Right lobe of liver (tissue), 6 donors: ENCODE results near the gene CYP8B1. TPM values are rescaled to one million over a fixed set of nuclear protein-coding genes. Genes with fewer than 3 reads are reported as not detected.

ENCODE experiments used
- ATAC-seq, 4 donors: fragments of 200-7000 bp; cut with Tn5 transposase; one replicate each; pipeline ENCODE4 v1.9.1; 2020; ENCODE audit warnings: mild to moderate bottlenecking in 4 of 4, moderate library complexity in 4 of 4
- DNase-seq, 3 donors: peaks; one replicate each; pipeline ENCODE4 v3.0.0-alpha.2; 2020
- H3K27ac ChIP-seq, 3 donors: fragments of 200-600 bp; one replicate each; pipeline ENCODE4 v1.8.0; 2022
- H3K27me3 ChIP-seq, 2 donors: fragments of 200-600 bp; one replicate each; pipeline ENCODE4 v1.8.0; 2022
- H3K36me3 ChIP-seq, 4 donors: fragments of 200-600 bp; sonication (generic) in 1 of 4; one replicate each; pipeline versions ENCODE4 v1.5.1 to v1.8.0; 2017 to 2022; ENCODE audit warnings: control low read depth in 1 of 4
- H3K4me1 ChIP-seq, 4 donors: fragments of 200-600 bp; sonication (generic) in 1 of 4; one replicate each; pipeline versions ENCODE4 v1.5.1 to v1.8.0; 2017 to 2022; ENCODE audit warnings: control low read depth in 1 of 4
- H3K4me3 ChIP-seq, 3 donors: fragments of 200-600 bp; one replicate each; pipeline ENCODE4 v1.8.0; 2022
- H3K9me3 ChIP-seq, 4 donors: fragments of 200-600 bp; sonication (generic) in 1 of 4; one replicate each; pipeline versions ENCODE4 v1.5.1 to v1.8.0; 2017 to 2022; ENCODE audit warnings: control low read depth in 1 of 4
- POLR2A ChIP-seq: fragments of 450-650 bp; IDR thresholded peaks from one replicate; pipeline ENCODE4 v1.6.1; 2017; ENCODE audit warnings: antibody characterized with exemption, mild to moderate bottlenecking
- WGBS: methylation state at CpG from one replicate; pipeline ENCODE4 v1.1.6; 2018; ENCODE audit warnings: low coverage, low lambda C conversion rate; ENCODE audit not compliant: insufficient coverage; ENCODE audit errors: missing lambda C conversion rate; 5-methylcytosine and 5-hydroxymethylcytosine counted together
- intact Hi-C, 2 donors: fragments of 100-400 bp; cut with DNase I; formaldehyde crosslinking; loops; one replicate each; pipeline versions ENCODE4 v1.11.2 to v1.14.1; 2022
- total RNA-seq, 6 experiments: library from RNA; depleted of rRNA in 2 of 6; stranded (reverse); fragments of >200 nt in 2 of 6; fragmentation: NEBNext Ultra II Directional in 3 of 6; extraction: Animal tissue kit (Norgen Biotek cat#: 25700) in 3 of 6; gene quantifications; one replicate each; pipeline versions ENCODE4 v1.1.0 to v1.2.4, GENCODE V29; 2016 to 2023
- TF ChIP-seq, protein P1 (sequence below), 4 donors: fragments of 200-600 bp in 3 of 4; fragments of 450-650 bp in 1 of 4; IDR thresholded peaks; one replicate each; pipeline versions ENCODE4 v1.5.1 to v1.8.0; 2016 to 2022; ENCODE audit warnings: antibody characterized with exemption in 4 of 4, mild to moderate bottlenecking in 2 of 4
- donor health status: DM: no; HTN: yes; CAD: no.
- donor health status: DM: no; HTN: no; CAD: no.
- donor health status: DM: no; HTN: no; CAD: no.
- donor health status: DM: no; HTN: yes; CAD: no.
- donor health status: DM: no; HTN: yes; CAD: no.

The CYP8B1 gene
- total RNA-seq, 6 experiments from 2014 or later = 237 to 478 (median 308) TPM

DNA sequence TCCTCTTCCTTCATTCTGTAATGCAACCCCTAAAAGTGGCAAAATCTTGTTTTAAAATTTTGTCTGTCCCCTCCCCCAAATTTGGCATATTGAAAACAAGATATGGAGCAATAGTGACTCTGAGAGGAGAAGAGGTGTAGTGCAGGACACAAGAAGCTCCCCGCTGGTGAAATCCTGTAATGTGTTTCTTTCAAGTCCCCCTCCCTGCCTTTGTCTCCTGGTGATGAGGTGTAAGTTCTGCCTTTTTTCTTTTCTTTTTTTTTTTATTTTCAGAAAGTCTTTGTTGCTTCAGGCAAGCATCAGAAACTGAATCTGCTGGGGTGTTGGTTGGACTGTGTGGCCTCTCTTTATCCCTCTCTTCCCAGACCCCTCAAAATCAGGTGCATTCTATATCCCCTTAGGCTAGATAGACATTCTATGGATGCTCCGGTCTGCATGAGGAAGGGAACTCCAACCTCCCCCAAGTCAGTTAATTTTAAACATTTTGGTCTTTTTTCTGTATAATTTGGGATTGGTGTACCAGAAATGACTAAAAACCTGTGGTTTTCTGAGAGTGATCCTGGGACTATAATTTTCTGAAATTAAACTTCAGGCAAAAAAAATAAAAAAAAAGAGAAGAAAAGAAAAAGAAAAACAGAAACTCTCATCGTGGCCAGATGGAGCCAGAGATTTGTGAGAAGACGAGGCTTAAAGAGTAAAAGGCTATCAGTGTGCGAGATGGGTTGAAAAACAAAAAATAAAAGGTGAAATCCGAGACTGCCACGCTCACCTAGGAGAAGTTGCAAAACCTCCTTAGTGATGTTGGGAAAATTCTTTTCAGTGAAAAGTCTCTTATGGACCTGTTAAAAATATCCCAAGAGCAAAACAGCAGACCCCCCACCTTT, 45.0 kb downstream of the CYP8B1 start:
- no peaks in the 10 kb centered on the region for H3K27me3 ChIP-seq
- no peak for DNase-seq
- H3K9me3 ChIP-seq = no peaks in the 10 kb centered on the region
- 8% methylated on average over 7 of the region's 7 CpGs for WGBS
- TF ChIP-seq, protein P1, sequence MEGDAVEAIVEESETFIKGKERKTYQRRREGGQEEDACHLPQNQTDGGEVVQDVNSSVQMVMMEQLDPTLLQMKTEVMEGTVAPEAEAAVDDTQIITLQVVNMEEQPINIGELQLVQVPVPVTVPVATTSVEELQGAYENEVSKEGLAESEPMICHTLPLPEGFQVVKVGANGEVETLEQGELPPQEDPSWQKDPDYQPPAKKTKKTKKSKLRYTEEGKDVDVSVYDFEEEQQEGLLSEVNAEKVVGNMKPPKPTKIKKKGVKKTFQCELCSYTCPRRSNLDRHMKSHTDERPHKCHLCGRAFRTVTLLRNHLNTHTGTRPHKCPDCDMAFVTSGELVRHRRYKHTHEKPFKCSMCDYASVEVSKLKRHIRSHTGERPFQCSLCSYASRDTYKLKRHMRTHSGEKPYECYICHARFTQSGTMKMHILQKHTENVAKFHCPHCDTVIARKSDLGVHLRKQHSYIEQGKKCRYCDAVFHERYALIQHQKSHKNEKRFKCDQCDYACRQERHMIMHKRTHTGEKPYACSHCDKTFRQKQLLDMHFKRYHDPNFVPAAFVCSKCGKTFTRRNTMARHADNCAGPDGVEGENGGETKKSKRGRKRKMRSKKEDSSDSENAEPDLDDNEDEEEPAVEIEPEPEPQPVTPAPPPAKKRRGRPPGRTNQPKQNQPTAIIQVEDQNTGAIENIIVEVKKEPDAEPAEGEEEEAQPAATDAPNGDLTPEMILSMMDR (IDR thresholded peaks at IDR 0.05) = peak; percentile 45 to 84 (median 72)
- no peak for TF ChIP-seq POLR2A
- H3K36me3 ChIP-seq = no peaks in the 10 kb centered on the region
- H3K4me3 ChIP-seq = no peak overlapping the region
- peaks cover 0 to 65% (median 26%) of the 10 kb centered on the region in 4 donors for H3K4me1 ChIP-seq
- intact Hi-C loops = no loop called here
- ATAC-seq = peak; percentile 61 to 79 (median 72)
- peak overlapping the region; percentile 34 to 91 (median 87) for H3K27ac ChIP-seq

DNA sequence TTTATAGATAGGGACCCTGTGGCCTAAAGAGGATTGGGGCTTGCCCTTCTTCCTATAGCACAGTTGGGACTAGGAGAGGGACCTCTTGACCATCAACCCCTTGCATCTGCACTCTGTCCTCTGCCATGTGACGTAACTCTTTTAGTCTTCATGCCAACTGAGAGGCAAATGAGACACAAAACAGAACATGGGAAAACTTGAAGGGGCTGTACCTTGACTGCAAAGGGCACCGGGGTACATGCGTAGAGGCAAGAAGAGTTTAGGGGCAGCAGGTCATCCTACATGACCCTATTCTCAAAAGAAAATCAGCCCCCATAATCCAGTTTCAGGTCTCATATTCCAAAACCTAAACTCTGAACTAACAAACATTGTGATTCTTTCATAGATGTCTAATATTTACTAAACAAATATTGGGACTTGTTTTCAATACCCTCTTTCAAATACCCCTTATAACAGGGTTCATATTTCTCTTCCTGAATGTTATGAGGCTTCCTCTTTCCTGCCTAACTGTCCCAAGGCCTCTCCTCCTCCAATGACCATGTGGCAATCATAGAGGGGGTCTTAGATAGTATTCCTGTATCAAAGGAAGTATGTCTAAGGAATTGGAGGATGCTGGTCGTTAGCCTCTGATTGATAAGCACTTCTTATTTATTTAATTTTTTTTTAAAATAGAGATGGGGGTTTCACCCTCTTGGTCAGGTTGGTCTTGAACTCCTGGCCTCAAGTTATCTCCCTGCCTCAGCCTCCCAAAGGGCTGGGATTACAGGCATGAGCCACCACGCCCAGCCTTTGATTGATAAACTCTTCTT, 45.8 kb downstream of the CYP8B1 start:
- Histone ChIP-seq H3K4me1 (peaks cover 0 to 66% (median 26%) of the 10 kb centered on the region in 4 donors), H3K27ac (peak overlapping the region; percentile 75 to 91 (median 87)), H3K9me3 (no peaks in the 10 kb centered on the region), H3K27me3 (no peaks in the 10 kb centered on the region), H3K4me3 (no peak overlapping the region), H3K36me3 (no peaks in the 10 kb centered on the region)
- peak; percentile 59 to 84 (median 74) for ATAC-seq
- TF ChIP-seq, protein P1 (IDR thresholded peaks at IDR 0.05) = no peak
- TF ChIP-seq POLR2A = no peak
- intact Hi-C loops = no loop called here
- DNase-seq = peak in 1 of 3 donors; percentile 74
- WGBS = 26% methylated on average over 5 of the region's 5 CpGs

DNA sequence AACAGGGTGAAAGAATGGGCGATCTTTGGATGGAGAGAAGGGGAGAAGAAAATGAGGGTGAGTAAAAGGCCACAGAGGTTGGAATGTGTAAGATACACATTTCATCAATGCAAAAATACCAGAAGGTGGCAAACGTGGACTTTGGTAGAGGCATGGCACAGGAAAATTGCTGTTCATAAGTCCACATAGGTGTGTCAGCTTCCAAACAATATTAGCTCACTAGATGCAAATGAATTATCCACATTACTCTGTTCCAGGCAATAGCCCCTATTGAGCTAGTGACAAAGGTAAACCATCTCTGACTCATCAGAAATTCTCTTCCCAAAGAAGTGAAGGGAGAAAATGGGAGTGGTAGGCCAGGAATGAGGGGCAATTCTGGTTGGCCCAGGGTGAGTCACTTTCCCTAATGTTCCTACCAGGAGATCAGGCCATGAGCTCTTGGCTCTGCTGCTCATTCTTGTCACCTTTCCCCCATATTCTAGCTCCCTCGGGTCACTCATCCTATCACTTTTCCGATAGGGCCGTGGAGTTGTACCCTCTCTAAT, 46.5 kb downstream of the CYP8B1 start:
- Histone ChIP-seq H3K4me3 (no peak overlapping the region), H3K27ac (peak overlapping the region; percentile 75 to 91 (median 87)), H3K9me3 (no peaks in the 10 kb centered on the region), H3K4me1 (peaks cover 0 to 66% (median 26%) of the 10 kb centered on the region in 4 donors), H3K36me3 (no peaks in the 10 kb centered on the region), H3K27me3 (no peaks in the 10 kb centered on the region)
- WGBS = 22% methylated on average over 5 of the region's 5 CpGs
- ATAC-seq (peak; percentile 51 to 66 (median 65)), DNase-seq (no peak)
- TF ChIP-seq POLR2A = no peak
- TF ChIP-seq, protein P1 (IDR thresholded peaks at IDR 0.05) = no peak
- intact Hi-C loops = no loop called here

DNA sequence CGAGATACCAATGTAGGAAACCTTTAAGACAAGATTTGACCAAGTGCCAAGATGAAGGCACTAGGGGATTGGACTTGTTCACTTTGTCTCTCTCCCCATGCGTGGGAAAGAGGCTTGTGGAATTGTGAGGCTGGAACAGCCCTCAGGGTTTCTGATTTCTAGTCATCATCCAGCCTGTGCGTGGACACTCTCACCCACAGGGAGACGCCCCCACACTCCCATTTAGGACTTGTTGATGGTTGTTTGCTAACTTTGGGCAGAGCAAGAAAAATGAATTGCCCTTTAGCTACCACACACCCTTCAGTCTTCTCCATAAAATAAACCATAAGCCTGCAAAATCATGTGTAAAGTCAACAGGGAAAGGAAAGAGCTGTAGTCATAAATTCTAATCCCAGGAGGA, 48.0 kb downstream of the CYP8B1 start:
- H3K27ac ChIP-seq = peak overlapping the region; percentile 7 to 55 (median 39)
- 47% methylated on average over 4 of the region's 4 CpGs for WGBS
- TF ChIP-seq, protein P1 (IDR thresholded peaks at IDR 0.05) = no peak

More for the DNA sequence above, 48.0 kb downstream of the CYP8B1 start:
- Histone ChIP-seq H3K27me3 (no peaks in the 10 kb centered on the region), H3K4me1 (peaks cover 0 to 66% (median 26%) of the 10 kb centered on the region in 4 donors), H3K9me3 (no peaks in the 10 kb centered on the region), H3K4me3 (no peak overlapping the region), H3K36me3 (no peaks in the 10 kb centered on the region)
- no peak for ATAC-seq
- DNase-seq = no peak
- intact Hi-C loops = no loop called here
